CD14-positive monocyte (primary cell): Measurements from ENCODE around the gene IL17A. TPM values are rescaled to one million over a fixed set of nuclear protein-coding genes. Genes with fewer than 3 reads are reported as not detected.

Experiments used
- DNase-seq, 3 donors: peaks; one replicate each; pipeline ENCODE4 v3.0.0-alpha.2; 2011 to 2022
- H2AFZ ChIP-seq: 2 replicates; pipeline ENCODE4 v1.6.0; 2012; ENCODE audit warnings: mild to moderate bottlenecking, low read depth, low read length, inconsistent platforms; ENCODE audit not compliant: insufficient read depth, poor library complexity, severe bottlenecking
- H3K27ac ChIP-seq, 2 donors: 1 replicate in 1 of 2; 2 replicates in 1 of 2; pipeline ENCODE4 v1.5.1; 2012 to 2013; ENCODE audit warnings: low read length in 2 of 2, control low read depth in 1 of 2, inconsistent platforms in 1 of 2, low read depth in 1 of 2, mild to moderate bottlenecking in 1 of 2
- H3K27me3 ChIP-seq, 2 donors: one replicate each; pipeline versions ENCODE4 v1.6.0 to v1.6.1; 2011 to 2013; ENCODE audit warnings: low read length in 2 of 2; ENCODE audit not compliant: control insufficient read depth in 2 of 2, insufficient read depth in 2 of 2
- H3K36me3 ChIP-seq, 2 donors: replicated peaks in 1 of 2; 1 replicate in 1 of 2; 2 replicates in 1 of 2; pipeline versions ENCODE4 v1.5.1 to v1.6.1; 2012 to 2013; ENCODE audit warnings: low read length in 2 of 2, control low read depth in 1 of 2, inconsistent platforms in 1 of 2, mild to moderate bottlenecking in 1 of 2; ENCODE audit not compliant: insufficient read depth in 2 of 2, control insufficient read depth in 1 of 2
- H3K4me1 ChIP-seq, 2 donors: 1 replicate in 1 of 2; 2 replicates in 1 of 2; pipeline versions ENCODE4 v1.5.1 to v1.6.1; 2012 to 2013; ENCODE audit warnings: low read length in 2 of 2, control low read depth in 1 of 2, inconsistent platforms in 1 of 2, mild to moderate bottlenecking in 1 of 2, moderate library complexity in 1 of 2; ENCODE audit not compliant: insufficient read depth in 2 of 2, control insufficient read depth in 1 of 2
- H3K4me2 ChIP-seq: replicated peaks from 2 replicates; pipeline ENCODE3; 2012; ENCODE audit warnings: low read length, moderate library complexity, mild to moderate bottlenecking; ENCODE audit not compliant: poor library complexity, severe bottlenecking; ENCODE audit errors: extremely low read depth
- H3K4me3 ChIP-seq, 3 experiments: fragments of 200-600 bp in 1 of 3; sonication (generic) in 1 of 3; replicated peaks in 1 of 3; 1 replicate in 2 of 3; 2 replicates in 1 of 3; pipeline ENCODE4 v1.5.1; 2011 to 2013; ENCODE audit warnings: low read length in 3 of 3, mild to moderate bottlenecking in 3 of 3, control low read depth in 2 of 3, low read depth in 2 of 3, inconsistent platforms in 1 of 3, moderate library complexity in 1 of 3
- H3K79me2 ChIP-seq: 2 replicates; pipeline ENCODE4 v1.6.0; 2012; ENCODE audit warnings: mild to moderate bottlenecking, control low read depth, inconsistent platforms, low read length, moderate library complexity; ENCODE audit not compliant: insufficient read depth
- H3K9ac ChIP-seq: 2 replicates; pipeline ENCODE4 v1.6.0; 2017; ENCODE audit warnings: low read length, mild to moderate bottlenecking; ENCODE audit not compliant: insufficient read depth, poor library complexity, severe bottlenecking
- H3K9me3 ChIP-seq, 2 donors: replicated peaks in 1 of 2; 1 replicate in 1 of 2; 2 replicates in 1 of 2; pipeline versions ENCODE4 v1.5.1 to v1.6.1; 2012 to 2013; ENCODE audit warnings: low read length in 2 of 2, control low read depth in 1 of 2; ENCODE audit not compliant: control insufficient read depth in 1 of 2, insufficient read depth in 1 of 2
- H4K20me1 ChIP-seq: 2 replicates; pipeline ENCODE4 v1.6.0; 2012; ENCODE audit warnings: mild to moderate bottlenecking, low read length, control low read depth, moderate library complexity; ENCODE audit not compliant: insufficient read depth
- H3K27ac Mint-ChIP-seq, 7 donors: one replicate each; pipeline ENCODE4 v1.8.0; 2020; ENCODE audit warnings: mild to moderate bottlenecking in 7 of 7, mixed read lengths in 7 of 7, moderate library complexity in 6 of 7, inconsistent platforms in 2 of 7
- H3K27me3 Mint-ChIP-seq, 3 donors: one replicate each; pipeline ENCODE4 v1.8.0; 2021 to 2022; ENCODE audit warnings: low read depth in 3 of 3, mild to moderate bottlenecking in 3 of 3, mixed read lengths in 3 of 3, moderate library complexity in 3 of 3, inconsistent platforms in 1 of 3
- H3K36me3 Mint-ChIP-seq, 2 donors: one replicate each; pipeline ENCODE4 v1.8.0; 2020; ENCODE audit warnings: mixed read lengths in 2 of 2, inconsistent platforms in 1 of 2, mild to moderate bottlenecking in 1 of 2
- H3K4me1 Mint-ChIP-seq: one replicate; pipeline ENCODE4 v1.8.0; 2020; ENCODE audit warnings: mild to moderate bottlenecking, mixed read lengths
- H3K4me3 Mint-ChIP-seq, 2 donors: one replicate each; pipeline ENCODE4 v1.8.0; 2020; ENCODE audit warnings: mild to moderate bottlenecking in 2 of 2, mixed read lengths in 2 of 2, moderate library complexity in 1 of 2
- H3K9me3 Mint-ChIP-seq, 7 donors: one replicate each; pipeline ENCODE4 v1.8.0; 2020 to 2022; ENCODE audit warnings: mixed read lengths in 7 of 7, mild to moderate bottlenecking in 6 of 7, moderate library complexity in 6 of 7, inconsistent platforms in 2 of 7
- CTCF ChIP-seq: fragments of 200-600 bp; IDR thresholded peaks from one replicate; pipeline ENCODE4 v1.8.0; 2022; ENCODE audit warnings: antibody characterized with exemption, mild to moderate bottlenecking
- WGBS: methylation state at CpG from one replicate; pipeline ENCODE4 v1.1.5; 2013; ENCODE audit warnings: missing lambda C conversion rate; ENCODE audit not compliant: insufficient coverage; 5-methylcytosine and 5-hydroxymethylcytosine counted together
- intact Hi-C, 2 donors: fragments of 100-400 bp; cut with micrococcal nuclease; formaldehyde crosslinking; loops; one replicate each; pipeline versions ENCODE4 v1.15.0 to v1.15.1; 2023
- polyA plus RNA-seq, 3 donors: library from polyadenylated mRNA; depleted of rRNA in 1 of 3; unstranded in 2 of 3; stranded (reverse) in 1 of 3; fragments of 300-500 nt in 2 of 3; fragments of >200 nt in 1 of 3; fragmentation: Illumina TruSeq in 2 of 3; gene quantifications; 1 replicate in 2 of 3; 2 replicates in 1 of 3; pipeline ENCODE4 v1.2.3, GENCODE V29; 2012 to 2021

The IL17A gene
- polyA plus RNA-seq, 3 donors: not detected

GRCh38 chr6:52143551-52143950, 42.6 kb upstream of the IL17A start:
- no peak overlapping the region for H3K27ac Mint-ChIP-seq
- Histone ChIP-seq H3K9me3 (no peaks in the 10 kb centered on the region), H2AFZ (no peak overlapping the region), H3K4me1 (no peaks in the 10 kb centered on the region), H3K9ac (no peak overlapping the region), H3K4me3 (no peak overlapping the region), H4K20me1 (no peaks in the 10 kb centered on the region), H3K27me3 (no peaks in the 10 kb centered on the region), H3K36me3 (no peaks in the 10 kb centered on the region), H3K79me2 (no peaks in the 10 kb centered on the region), H3K27ac (no peak overlapping the region), H3K4me2 (no peak overlapping the region)
- H3K9me3 Mint-ChIP-seq: no peaks in the 10 kb centered on the region
- no peak for DNase-seq
- H3K27me3 Mint-ChIP-seq: peaks cover 0 to 1% (median 0%) of the 10 kb centered on the region in 3 donors
- WGBS: no CpG with 5 or more reads among the region's 4 CpGs
- intact Hi-C loops: no loop called here
- no peaks in the 10 kb centered on the region for H3K4me1 Mint-ChIP-seq
- no peaks in the 10 kb centered on the region for H3K36me3 Mint-ChIP-seq
- no peak for TF ChIP-seq CTCF
- H3K4me3 Mint-ChIP-seq: no peak overlapping the region

GRCh38 chr6:52144196-52145076, 41.7 kb upstream of the IL17A start:
- Histone ChIP-seq H3K79me2 (no peaks in the 10 kb centered on the region), H3K4me2 (no peak overlapping the region), H3K36me3 (no peaks in the 10 kb centered on the region), H3K4me1 (no peaks in the 10 kb centered on the region), H3K4me3 (no peak overlapping the region), H4K20me1 (no peaks in the 10 kb centered on the region), H3K9ac (no peak overlapping the region), H3K27ac (no peak overlapping the region), H3K27me3 (no peaks in the 10 kb centered on the region), H2AFZ (no peak overlapping the region), H3K9me3 (no peaks in the 10 kb centered on the region)
- intact Hi-C loops: no loop called here
- Mint-ChIP-seq H3K36me3 (no peaks in the 10 kb centered on the region), H3K27ac (no peak overlapping the region), H3K9me3 (no peaks in the 10 kb centered on the region), H3K4me3 (no peak overlapping the region), H3K4me1 (no peaks in the 10 kb centered on the region), H3K27me3 (no peaks in the 10 kb centered on the region)
- 63% methylated on average over 2 of the region's 14 CpGs for WGBS
- no peak for TF ChIP-seq CTCF
- no peak for DNase-seq
